Measurements from ENCODE around the gene CALCOCO2. TPM values are rescaled to one million over a fixed set of nuclear protein-coding genes. Genes with fewer than 3 reads are reported as not detected.
A peak's percentile ranks its signal among the peaks of the same experiment; 100 is the strongest.
"Not testable (repeated sequence)": the region's sequence is repeated elsewhere in the genome, so short reads cannot be mapped to it uniquely, and the experiment has no call there.

CALCOCO2 gene
- total RNA-seq, 2 donors from 2014 or later = 60.1 to 78.8 TPM

DNA sequence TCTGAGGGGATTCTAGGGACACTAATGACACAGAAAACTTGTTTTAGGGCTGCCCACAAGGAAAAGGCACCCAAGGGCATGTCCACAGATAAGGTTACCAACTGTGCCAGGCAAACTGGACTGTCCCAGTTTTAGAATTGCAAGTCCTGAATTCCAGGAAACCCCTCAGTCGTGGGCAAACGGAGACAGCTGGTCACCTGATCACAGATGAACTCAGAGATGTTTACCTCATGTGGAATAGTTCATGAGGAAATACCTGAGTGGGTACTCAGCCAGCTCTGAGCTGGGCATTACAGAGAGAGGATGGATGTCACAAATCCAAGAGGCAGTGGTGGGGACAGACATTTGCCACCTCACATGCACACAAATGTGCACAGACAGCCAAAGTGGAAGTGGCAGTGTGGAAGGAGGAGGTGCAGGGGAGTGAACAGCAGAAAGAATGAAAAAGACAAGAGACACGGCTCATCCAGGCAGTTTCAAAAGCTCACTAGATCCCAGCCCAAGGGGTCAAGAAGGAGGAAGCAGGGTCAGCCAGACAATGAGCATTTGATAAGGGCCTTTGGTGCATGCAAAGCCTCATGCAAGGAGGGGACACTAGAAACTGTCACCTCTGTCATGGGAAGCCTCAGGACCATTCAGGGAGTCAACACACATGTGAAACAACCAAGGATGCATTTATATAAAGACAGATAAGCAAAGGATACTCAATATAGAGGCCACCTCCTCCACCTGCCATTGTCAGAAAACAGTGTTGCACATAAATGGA lies 38.6 kb upstream of the CALCOCO2 start:
- no peak for DNase-seq (ENCODE audit: low spot score)
- TF ChIP-seq POLR2AphosphoS5 (IDR thresholded peaks at IDR 0.05) = no peak
- TF ChIP-seq POLR2A (IDR thresholded peaks at IDR 0.05) = no peak
- TF ChIP-seq, protein P1, sequence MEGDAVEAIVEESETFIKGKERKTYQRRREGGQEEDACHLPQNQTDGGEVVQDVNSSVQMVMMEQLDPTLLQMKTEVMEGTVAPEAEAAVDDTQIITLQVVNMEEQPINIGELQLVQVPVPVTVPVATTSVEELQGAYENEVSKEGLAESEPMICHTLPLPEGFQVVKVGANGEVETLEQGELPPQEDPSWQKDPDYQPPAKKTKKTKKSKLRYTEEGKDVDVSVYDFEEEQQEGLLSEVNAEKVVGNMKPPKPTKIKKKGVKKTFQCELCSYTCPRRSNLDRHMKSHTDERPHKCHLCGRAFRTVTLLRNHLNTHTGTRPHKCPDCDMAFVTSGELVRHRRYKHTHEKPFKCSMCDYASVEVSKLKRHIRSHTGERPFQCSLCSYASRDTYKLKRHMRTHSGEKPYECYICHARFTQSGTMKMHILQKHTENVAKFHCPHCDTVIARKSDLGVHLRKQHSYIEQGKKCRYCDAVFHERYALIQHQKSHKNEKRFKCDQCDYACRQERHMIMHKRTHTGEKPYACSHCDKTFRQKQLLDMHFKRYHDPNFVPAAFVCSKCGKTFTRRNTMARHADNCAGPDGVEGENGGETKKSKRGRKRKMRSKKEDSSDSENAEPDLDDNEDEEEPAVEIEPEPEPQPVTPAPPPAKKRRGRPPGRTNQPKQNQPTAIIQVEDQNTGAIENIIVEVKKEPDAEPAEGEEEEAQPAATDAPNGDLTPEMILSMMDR (IDR thresholded peaks at IDR 0.05) = no peak
- no peaks in the 10 kb centered on the region for H3K4me1 ChIP-seq (replicated peaks)
- H3K36me3 ChIP-seq = no peaks in the 10 kb centered on the region
- intact Hi-C loops (cut with DNase I) = loop anchor here (5.0 kb wide), 2 partner anchors 65 to 120 kb away; partner anchors contain the start of gene HOXB13
- no peaks in the 10 kb centered on the region for H3K27me3 ChIP-seq (replicated peaks; ENCODE audit: insufficient read depth)
- 56% methylated on average over 3 of the region's 3 CpGs for WGBS
- no peaks in the 10 kb centered on the region for H3K9me3 ChIP-seq
- H3K27ac ChIP-seq = peak overlapping the region; percentile 46 to 53
- H3K4me3 ChIP-seq = no peak overlapping the region

DNA sequence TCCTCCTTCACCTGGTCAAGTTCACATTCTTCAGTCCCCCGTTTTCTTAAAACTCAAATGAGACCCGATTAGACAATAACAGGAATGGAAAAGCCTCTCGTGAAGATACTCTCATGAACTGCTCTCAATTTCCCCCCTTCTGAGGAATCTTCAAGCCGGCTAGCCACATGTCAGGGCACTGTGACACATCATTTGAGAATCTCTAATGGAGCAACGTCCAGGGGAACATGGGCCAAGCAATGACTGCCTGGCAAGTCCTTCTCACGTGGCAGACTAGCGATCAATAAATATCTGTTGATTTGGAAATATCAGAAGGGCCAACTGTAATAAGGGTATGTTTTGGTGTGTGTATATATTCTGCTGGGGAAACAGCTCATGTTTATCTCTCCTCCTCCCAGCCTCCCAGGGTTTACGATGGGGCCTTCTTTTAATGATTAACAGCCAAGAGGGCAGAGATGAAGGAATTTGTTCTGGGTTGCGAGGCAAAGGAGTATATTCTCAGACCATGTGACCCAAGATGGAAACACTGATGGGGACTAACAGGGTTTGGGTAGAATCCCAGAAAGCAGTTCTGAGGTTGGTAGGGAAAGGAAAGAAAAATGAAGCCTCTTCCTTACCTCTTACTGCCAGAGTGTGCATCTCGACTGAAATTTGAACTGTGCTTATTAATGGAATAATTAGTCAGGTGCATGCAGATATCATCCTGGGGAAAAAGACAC lies 35.2 kb upstream of the CALCOCO2 start:
- Histone ChIP-seq H3K4me1 (replicated peaks) (no peaks in the 10 kb centered on the region), H3K9me3 (no peaks in the 10 kb centered on the region), H3K36me3 (no peaks in the 10 kb centered on the region), H3K4me3 (no peak overlapping the region), H3K27me3 (replicated peaks; ENCODE audit: insufficient read depth) (no peaks in the 10 kb centered on the region), H3K27ac (no peak overlapping the region)
- 29% methylated on average over 10 of the region's 10 CpGs for WGBS
- TF ChIP-seq, protein P1 (IDR thresholded peaks at IDR 0.05) = no peak
- peak; percentile 4 for TF ChIP-seq POLR2AphosphoS5 (IDR thresholded peaks at IDR 0.05)
- no peak for DNase-seq (ENCODE audit: low spot score)
- intact Hi-C loops (cut with DNase I) = no loop called here

DNA sequence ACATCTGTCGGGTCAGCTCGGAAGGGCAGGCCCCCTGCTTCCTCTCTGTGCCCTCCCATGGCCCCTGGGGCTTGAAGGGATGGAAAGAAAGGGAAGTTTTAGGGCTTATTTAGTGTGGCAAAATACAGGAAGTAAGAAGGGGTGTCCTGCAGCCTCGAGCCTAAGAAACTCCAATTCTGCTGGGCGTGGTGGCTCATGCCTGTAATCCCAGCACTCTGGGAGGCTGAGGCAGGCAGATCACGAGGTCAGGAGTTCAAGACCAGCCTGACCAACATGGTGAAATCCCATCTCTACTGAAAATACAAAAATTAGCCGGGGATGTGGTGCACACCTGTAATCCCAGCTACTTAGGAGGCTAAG lies 34.7 kb upstream of the CALCOCO2 start:
- H3K4me3 ChIP-seq; H3K36me3 ChIP-seq; H3K4me1 ChIP-seq (replicated peaks); DNase-seq (ENCODE audit: low spot score); H3K9me3 ChIP-seq; intact Hi-C loops (cut with DNase I); H3K27ac ChIP-seq; H3K27me3 ChIP-seq (replicated peaks; ENCODE audit: insufficient read depth): not testable (repeated sequence)
- 63% methylated on average over 6 of the region's 6 CpGs for WGBS

DNA sequence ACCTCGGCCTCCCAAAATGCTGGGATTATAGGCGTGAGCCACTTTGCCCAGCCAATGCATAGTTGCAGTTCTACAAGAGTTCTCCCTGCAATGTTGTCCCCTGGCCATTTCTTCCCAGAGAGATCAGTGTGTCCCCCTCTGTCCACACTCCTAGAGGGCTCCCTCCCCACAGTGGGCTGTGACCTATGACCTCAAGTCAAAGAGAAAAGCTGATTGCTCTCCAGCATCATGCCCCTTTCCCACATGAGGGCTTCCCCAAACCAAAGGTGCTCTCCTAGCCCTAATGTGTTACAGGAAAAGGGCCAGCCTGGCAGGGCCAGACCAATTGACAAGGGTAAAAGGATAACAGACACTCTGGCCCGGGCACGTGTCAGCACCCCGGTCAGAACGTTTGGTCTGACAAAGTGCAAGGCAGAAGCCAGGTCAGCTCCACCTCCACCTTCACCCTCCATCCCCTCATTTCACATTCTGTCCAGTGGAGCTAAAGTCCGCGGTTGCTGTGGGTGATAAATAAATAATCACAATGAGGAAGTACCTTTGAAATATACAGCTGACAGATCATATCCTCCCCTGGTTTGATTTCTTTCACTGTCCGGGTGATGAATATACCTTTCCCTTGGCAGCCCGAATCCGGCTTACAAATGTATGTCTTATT lies 31.6 kb upstream of the CALCOCO2 start:
- no peak overlapping the region for H3K4me3 ChIP-seq
- no peaks in the 10 kb centered on the region for H3K27me3 ChIP-seq (replicated peaks; ENCODE audit: insufficient read depth)
- H3K27ac ChIP-seq = no peak overlapping the region
- no peaks in the 10 kb centered on the region for H3K36me3 ChIP-seq
- no peak for TF ChIP-seq POLR2A (IDR thresholded peaks at IDR 0.05)
- H3K9me3 ChIP-seq = no peaks in the 10 kb centered on the region
- no peak for DNase-seq (ENCODE audit: low spot score)
- H3K4me1 ChIP-seq (replicated peaks) = no peaks in the 10 kb centered on the region
- intact Hi-C loops (cut with DNase I) = no loop called here
- 80% methylated on average over 11 of the region's 11 CpGs for WGBS

DNA sequence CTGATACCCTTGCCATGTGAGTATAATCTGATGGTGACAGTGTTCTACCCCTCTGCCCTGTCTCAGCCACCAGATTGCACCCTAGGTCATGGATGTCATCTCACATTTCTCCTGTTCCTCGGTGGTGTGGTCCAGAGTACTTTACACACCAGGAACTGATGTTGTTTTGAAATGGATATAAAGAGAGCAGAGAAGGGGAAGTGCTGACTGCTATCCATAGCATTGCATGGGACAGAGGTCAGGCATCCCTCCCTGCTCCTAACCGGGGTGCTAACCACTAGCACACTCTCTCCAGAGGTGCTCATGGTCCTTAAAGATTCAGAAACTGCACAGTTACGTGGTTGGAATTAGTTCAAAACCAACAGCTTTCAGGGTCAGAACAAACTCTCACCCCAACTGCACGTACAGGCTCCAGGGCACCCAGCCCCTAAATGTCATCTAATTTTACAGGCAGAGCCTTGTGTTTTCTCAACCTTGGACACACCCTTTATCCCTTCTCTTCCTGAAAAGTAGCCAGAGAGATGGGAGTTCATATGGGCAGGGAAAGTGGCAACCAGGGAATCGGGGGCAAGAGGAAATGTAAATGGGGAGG lies 30.1 kb upstream of the CALCOCO2 start:
- intact Hi-C loops (cut with DNase I) = no loop called here
- TF ChIP-seq, protein P1 (IDR thresholded peaks at IDR 0.05) = no peak
- TF ChIP-seq POLR2AphosphoS5 (IDR thresholded peaks at IDR 0.05) = no peak
- no peak for TF ChIP-seq POLR2A (IDR thresholded peaks at IDR 0.05)
- no peaks in the 10 kb centered on the region for H3K27me3 ChIP-seq (replicated peaks; ENCODE audit: insufficient read depth)
- no peaks in the 10 kb centered on the region for H3K4me1 ChIP-seq (replicated peaks)
- WGBS = 51% methylated on average over 5 of the region's 5 CpGs
- no peak overlapping the region for H3K27ac ChIP-seq
- H3K36me3 ChIP-seq = no peaks in the 10 kb centered on the region
- H3K9me3 ChIP-seq = no peaks in the 10 kb centered on the region
- no peak overlapping the region for H3K4me3 ChIP-seq
- DNase-seq (ENCODE audit: low spot score) = no peak

Data from prostate gland (tissue), 2 donors.